ENCODE data around the gene LGR6. TPM values are rescaled to one million over a fixed set of nuclear protein-coding genes. Genes with fewer than 3 reads are reported as not detected.

The LGR6 gene
- total and polyA plus RNA-seq, 2 experiments from 2014 or later: 0.66 to 0.89 TPM

- peaks cover 2% of the 10 kb centered on the region for H3K27me3 Mint-ChIP-seq (ENCODE audit: insufficient read depth, low read depth, poor library complexity)
- no peak overlapping the region for H3K4me3 Mint-ChIP-seq
- H3K4me3 ChIP-seq: no peak overlapping the region
- no peak for DNase-seq (ENCODE audit: low spot score)
- no peak overlapping the region for H2AFZ ChIP-seq
- no peaks in the 10 kb centered on the region for H3K9me3 Mint-ChIP-seq
- no peak overlapping the region for H3K27ac Mint-ChIP-seq
- no peaks in the 10 kb centered on the region for H3K36me3 ChIP-seq (ENCODE audit: insufficient read depth)
- no peak overlapping the region for H3K27ac ChIP-seq (ENCODE audit: low read depth)
- no peaks in the 10 kb centered on the region for H3K27me3 ChIP-seq (ENCODE audit: insufficient read depth)
- H3K9me2 ChIP-seq (ENCODE audit: insufficient read depth): peaks cover 16% of the 10 kb centered on the region
- TF ChIP-seq JUNB (IDR thresholded peaks at IDR 0.05; ENCODE audit: unreplicated experiment) (no peak), CREB1 (CRISPR knock-in tag; IDR thresholded peaks at IDR 0.05; ENCODE audit: low read depth) (no peak), REST (IDR thresholded peaks at IDR 0.05; ENCODE audit: unreplicated experiment) (no peak), POLR2AphosphoS5 (IDR thresholded peaks at IDR 0.05; ENCODE audit: low read depth) (no peak), STAT1 (IDR thresholded peaks at IDR 0.05; ENCODE audit: unreplicated experiment) (no peak), ZNF114 (CRISPR knock-in tag; IDR thresholded peaks at IDR 0.05) (no peak), ZNF331 (CRISPR knock-in tag; IDR thresholded peaks at IDR 0.05; ENCODE audit: low read depth) (no peak), EZH2 (IDR thresholded peaks at IDR 0.05; ENCODE audit: low read depth, unreplicated experiment) (no peak)
- TF ChIP-seq, protein P1, sequence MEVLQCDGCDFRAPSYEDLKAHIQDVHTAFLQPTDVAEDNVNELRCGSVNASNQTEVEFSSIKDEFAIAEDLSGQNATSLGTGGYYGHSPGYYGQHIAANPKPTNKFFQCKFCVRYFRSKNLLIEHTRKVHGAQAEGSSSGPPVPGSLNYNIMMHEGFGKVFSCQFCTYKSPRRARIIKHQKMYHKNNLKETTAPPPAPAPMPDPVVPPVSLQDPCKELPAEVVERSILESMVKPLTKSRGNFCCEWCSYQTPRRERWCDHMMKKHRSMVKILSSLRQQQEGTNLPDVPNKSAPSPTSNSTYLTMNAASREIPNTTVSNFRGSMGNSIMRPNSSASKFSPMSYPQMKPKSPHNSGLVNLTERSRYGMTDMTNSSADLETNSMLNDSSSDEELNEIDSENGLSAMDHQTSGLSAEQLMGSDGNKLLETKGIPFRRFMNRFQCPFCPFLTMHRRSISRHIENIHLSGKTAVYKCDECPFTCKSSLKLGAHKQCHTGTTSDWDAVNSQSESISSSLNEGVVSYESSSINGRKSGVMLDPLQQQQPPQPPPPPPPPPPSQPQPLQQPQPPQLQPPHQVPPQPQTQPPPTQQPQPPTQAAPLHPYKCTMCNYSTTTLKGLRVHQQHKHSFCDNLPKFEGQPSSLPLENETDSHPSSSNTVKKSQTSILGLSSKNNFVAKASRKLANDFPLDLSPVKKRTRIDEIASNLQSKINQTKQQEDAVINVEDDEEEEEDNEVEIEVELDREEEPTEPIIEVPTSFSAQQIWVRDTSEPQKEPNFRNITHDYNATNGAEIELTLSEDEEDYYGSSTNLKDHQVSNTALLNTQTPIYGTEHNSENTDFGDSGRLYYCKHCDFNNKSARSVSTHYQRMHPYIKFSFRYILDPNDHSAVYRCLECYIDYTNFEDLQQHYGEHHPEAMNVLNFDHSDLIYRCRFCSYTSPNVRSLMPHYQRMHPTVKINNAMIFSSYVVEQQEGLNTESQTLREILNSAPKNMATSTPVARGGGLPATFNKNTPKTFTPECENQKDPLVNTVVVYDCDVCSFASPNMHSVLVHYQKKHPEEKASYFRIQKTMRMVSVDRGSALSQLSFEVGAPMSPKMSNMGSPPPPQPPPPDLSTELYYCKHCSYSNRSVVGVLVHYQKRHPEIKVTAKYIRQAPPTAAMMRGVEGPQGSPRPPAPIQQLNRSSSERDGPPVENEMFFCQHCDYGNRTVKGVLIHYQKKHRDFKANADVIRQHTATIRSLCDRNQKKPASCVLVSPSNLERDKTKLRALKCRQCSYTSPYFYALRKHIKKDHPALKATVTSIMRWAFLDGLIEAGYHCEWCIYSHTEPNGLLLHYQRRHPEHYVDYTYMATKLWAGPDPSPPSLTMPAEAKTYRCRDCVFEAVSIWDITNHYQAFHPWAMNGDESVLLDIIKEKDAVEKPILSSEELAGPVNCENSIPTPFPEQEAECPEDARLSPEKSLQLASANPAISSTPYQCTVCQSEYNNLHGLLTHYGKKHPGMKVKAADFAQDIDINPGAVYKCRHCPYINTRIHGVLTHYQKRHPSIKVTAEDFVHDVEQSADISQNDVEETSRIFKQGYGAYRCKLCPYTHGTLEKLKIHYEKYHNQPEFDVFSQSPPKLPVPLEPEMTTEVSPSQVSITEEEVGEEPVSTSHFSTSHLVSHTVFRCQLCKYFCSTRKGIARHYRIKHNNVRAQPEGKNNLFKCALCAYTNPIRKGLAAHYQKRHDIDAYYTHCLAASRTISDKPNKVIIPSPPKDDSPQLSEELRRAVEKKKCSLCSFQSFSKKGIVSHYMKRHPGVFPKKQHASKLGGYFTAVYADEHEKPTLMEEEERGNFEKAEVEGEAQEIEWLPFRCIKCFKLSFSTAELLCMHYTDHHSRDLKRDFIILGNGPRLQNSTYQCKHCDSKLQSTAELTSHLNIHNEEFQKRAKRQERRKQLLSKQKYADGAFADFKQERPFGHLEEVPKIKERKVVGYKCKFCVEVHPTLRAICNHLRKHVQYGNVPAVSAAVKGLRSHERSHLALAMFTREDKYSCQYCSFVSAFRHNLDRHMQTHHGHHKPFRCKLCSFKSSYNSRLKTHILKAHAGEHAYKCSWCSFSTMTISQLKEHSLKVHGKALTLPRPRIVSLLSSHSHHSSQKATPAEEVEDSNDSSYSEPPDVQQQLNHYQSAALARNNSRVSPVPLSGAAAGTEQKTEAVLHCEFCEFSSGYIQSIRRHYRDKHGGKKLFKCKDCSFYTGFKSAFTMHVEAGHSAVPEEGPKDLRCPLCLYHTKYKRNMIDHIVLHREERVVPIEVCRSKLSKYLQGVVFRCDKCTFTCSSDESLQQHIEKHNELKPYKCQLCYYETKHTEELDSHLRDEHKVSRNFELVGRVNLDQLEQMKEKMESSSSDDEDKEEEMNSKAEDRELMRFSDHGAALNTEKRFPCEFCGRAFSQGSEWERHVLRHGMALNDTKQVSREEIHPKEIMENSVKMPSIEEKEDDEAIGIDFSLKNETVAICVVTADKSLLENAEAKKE (CRISPR knock-in tag; IDR thresholded peaks at IDR 0.05): no peak
- TF ChIP-seq, protein P2, sequence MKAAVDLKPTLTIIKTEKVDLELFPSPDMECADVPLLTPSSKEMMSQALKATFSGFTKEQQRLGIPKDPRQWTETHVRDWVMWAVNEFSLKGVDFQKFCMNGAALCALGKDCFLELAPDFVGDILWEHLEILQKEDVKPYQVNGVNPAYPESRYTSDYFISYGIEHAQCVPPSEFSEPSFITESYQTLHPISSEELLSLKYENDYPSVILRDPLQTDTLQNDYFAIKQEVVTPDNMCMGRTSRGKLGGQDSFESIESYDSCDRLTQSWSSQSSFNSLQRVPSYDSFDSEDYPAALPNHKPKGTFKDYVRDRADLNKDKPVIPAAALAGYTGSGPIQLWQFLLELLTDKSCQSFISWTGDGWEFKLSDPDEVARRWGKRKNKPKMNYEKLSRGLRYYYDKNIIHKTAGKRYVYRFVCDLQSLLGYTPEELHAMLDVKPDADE (IDR thresholded peaks at IDR 0.05): no peak
- TF ChIP-seq, protein P3, sequence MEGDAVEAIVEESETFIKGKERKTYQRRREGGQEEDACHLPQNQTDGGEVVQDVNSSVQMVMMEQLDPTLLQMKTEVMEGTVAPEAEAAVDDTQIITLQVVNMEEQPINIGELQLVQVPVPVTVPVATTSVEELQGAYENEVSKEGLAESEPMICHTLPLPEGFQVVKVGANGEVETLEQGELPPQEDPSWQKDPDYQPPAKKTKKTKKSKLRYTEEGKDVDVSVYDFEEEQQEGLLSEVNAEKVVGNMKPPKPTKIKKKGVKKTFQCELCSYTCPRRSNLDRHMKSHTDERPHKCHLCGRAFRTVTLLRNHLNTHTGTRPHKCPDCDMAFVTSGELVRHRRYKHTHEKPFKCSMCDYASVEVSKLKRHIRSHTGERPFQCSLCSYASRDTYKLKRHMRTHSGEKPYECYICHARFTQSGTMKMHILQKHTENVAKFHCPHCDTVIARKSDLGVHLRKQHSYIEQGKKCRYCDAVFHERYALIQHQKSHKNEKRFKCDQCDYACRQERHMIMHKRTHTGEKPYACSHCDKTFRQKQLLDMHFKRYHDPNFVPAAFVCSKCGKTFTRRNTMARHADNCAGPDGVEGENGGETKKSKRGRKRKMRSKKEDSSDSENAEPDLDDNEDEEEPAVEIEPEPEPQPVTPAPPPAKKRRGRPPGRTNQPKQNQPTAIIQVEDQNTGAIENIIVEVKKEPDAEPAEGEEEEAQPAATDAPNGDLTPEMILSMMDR (conservative IDR thresholded peaks at IDR 0.05; ENCODE audit: low read depth in 2 of 2): no peak
- H3F3A ChIP-seq (replicated peaks; ENCODE audit: low read depth): no peaks in the 10 kb centered on the region
- H3K4me1 Mint-ChIP-seq: peaks cover 19% of the 10 kb centered on the region
- no peak for ATAC-seq
- peaks cover 14% of the 10 kb centered on the region for H3K4me1 ChIP-seq (ENCODE audit: insufficient read depth)
- no peaks in the 10 kb centered on the region for H4K20me1 ChIP-seq (replicated peaks; ENCODE audit: insufficient read depth)
- H3K4me2 ChIP-seq: no peak overlapping the region
- no peaks in the 10 kb centered on the region for H3K79me2 ChIP-seq (replicated peaks; ENCODE audit: insufficient read depth)
- no peaks in the 10 kb centered on the region for H3K36me3 Mint-ChIP-seq (ENCODE audit: low read depth)
Observed at GRCh38 chr1:202278751-202279150, 85.2 kb downstream of the LGR6 start.

Data from GM23338 (cell line).